K562 (cell line): ENCODE results near the gene C12orf75. TPM values are rescaled to one million over a fixed set of nuclear protein-coding genes. Genes with fewer than 3 reads are reported as not detected.
A peak's percentile ranks its signal among the peaks of the same experiment; 100 is the strongest.

Source experiments
- ATF1 ChIP-seq, 2 experiments: fragments of 450-650 bp in 1 of 2; IDR thresholded peaks; 2 replicates each; pipeline ENCODE4 v1.6.1; 2016; ENCODE audit warnings: missing compliant biosample characterization in 1 of 2, missing genetic modification characterization in 1 of 2
- BDP1 ChIP-seq: IDR thresholded peaks from 3 replicates; pipeline ENCODE4 v1.6.1; 2011; ENCODE audit not compliant: insufficient read length, insufficient read depth
- BRD9 ChIP-seq: fragments of 450-650 bp; IDR thresholded peaks from 2 replicates; pipeline ENCODE4 v1.6.1; 2018; ENCODE audit warnings: low read depth; ENCODE audit not compliant: partially characterized antibody
- CBX8 ChIP-seq: fragments of 200-600 bp; sonication (generic); IDR thresholded peaks from 2 replicates; pipeline ENCODE4 v1.6.1; 2012; ENCODE audit warnings: borderline replicate concordance, mixed run types, low read depth, mild to moderate bottlenecking, moderate library complexity, mixed read lengths, low read length, control low read depth, inconsistent platforms; ENCODE audit not compliant: poor library complexity, severe bottlenecking; ENCODE audit errors: extremely low read depth
- CREB3 ChIP-seq: fragments of 450-650 bp; conservative IDR thresholded peaks from 2 replicates; pipeline ENCODE4 v1.6.1; 2016; ENCODE audit warnings: missing genetic modification characterization, low read depth, mild to moderate bottlenecking, missing compliant biosample characterization, moderate library complexity
- CSDE1 ChIP-seq, 2 experiments: fragments of 450-650 bp; IDR thresholded peaks; 2 replicates each; pipeline ENCODE4 v1.6.1; 2016; ENCODE audit warnings: mild to moderate bottlenecking in 1 of 2
- DEAF1 ChIP-seq: fragments of 450-650 bp; formaldehyde crosslinking; IDR thresholded peaks from 2 replicates; pipeline ENCODE4 v1.4.0; 2020; ENCODE audit warnings: mild to moderate bottlenecking, moderate library complexity
- E2F5 ChIP-seq: sonication (generic); formaldehyde crosslinking; IDR thresholded peaks from 2 replicates; pipeline ENCODE4 v1.8.0; 2022; ENCODE audit warnings: mild to moderate bottlenecking, missing genetic modification reagents
- ETS2 ChIP-seq: IDR thresholded peaks from 2 replicates; pipeline ENCODE4 v1.6.1; 2016; ENCODE audit warnings: borderline replicate concordance, missing genetic modification characterization, mild to moderate bottlenecking, moderate library complexity, missing compliant biosample characterization; ENCODE audit not compliant: poor library complexity, severe bottlenecking
- NFIX ChIP-seq: fragments of 250-450 bp; sonication (Bioruptor Pico); IDR thresholded peaks from 2 replicates; pipeline ENCODE4 v1.4.0; 2020; ENCODE audit warnings: low read depth, mild to moderate bottlenecking, moderate library complexity
- NR2F6 ChIP-seq: fragments of 450-650 bp; formaldehyde crosslinking; IDR thresholded peaks from 2 replicates; pipeline ENCODE4 v1.4.0; 2020; ENCODE audit warnings: mild to moderate bottlenecking
- PHF21A ChIP-seq: fragments of 450-650 bp; IDR thresholded peaks from 2 replicates; pipeline ENCODE4 v1.6.1; 2017; ENCODE audit warnings: low read depth, borderline replicate concordance
- POLR2A ChIP-seq: fragments of 450-650 bp; conservative IDR thresholded peaks from 2 replicates; pipeline ENCODE4 v1.6.1; 2016
- PREB ChIP-seq: sonication (generic); formaldehyde crosslinking; IDR thresholded peaks from 2 replicates; pipeline ENCODE4 v1.8.1; 2023; ENCODE audit warnings: mild to moderate bottlenecking, missing genetic modification reagents
- RFX5 ChIP-seq: IDR thresholded peaks from 2 replicates; pipeline ENCODE4 v1.6.1; 2011; ENCODE audit warnings: low read depth, mild to moderate bottlenecking, improper control_type of control experiment, low read length
- RHOXF2B ChIP-seq: fragments of 250-450 bp; sonication (Bioruptor Pico); conservative IDR thresholded peaks from 2 replicates; pipeline ENCODE4 v1.5.1; 2021
- STAG1 ChIP-seq: sonication (generic); formaldehyde crosslinking; IDR thresholded peaks from 2 replicates; pipeline ENCODE4 v1.5.0; 2020; ENCODE audit warnings: missing genetic modification reagents, borderline replicate concordance
- ZKSCAN8 ChIP-seq: fragments of 200-800 bp; sonication (Bioruptor generic); IDR thresholded peaks from 2 replicates; pipeline ENCODE4 v1.6.1; 2016; ENCODE audit warnings: missing genetic modification characterization, missing compliant biosample characterization
- ZNF3 ChIP-seq: fragments of 250-450 bp; sonication (Bioruptor Pico); IDR thresholded peaks from 2 replicates; pipeline ENCODE4 v1.5.0; 2021; ENCODE audit warnings: mild to moderate bottlenecking, moderate library complexity
- ZNF384 ChIP-seq: IDR thresholded peaks from 2 replicates; pipeline ENCODE4 v1.6.1; 2012; ENCODE audit warnings: low read depth, low read length, improper control_type of control experiment
- ZNF395 ChIP-seq: fragments of 200-800 bp; sonication (Bioruptor generic); IDR thresholded peaks from 2 replicates; pipeline ENCODE4 v1.6.1; 2017; ENCODE audit warnings: missing genetic modification characterization, missing compliant biosample characterization
- polyA plus RNA-seq, 8 experiments: library from polyadenylated mRNA; depleted of rRNA in 4 of 8; stranded (reverse) in 5 of 8; unstranded in 3 of 8; fragments of >200 nt; fragmentation: Nextera tagmentation in 2 of 8; fragmentation: Illumina TruSeq in 1 of 8; extraction: Ambion mirVana in 2 of 8; extraction: Trizol in 1 of 8; gene quantifications; 2 replicates each; pipeline versions ENCODE4 v1.2.1 to v1.2.3, GENCODE V29; 2011 to 2014; ENCODE audit warnings: inconsistent platforms in 1 of 8, missing spikeins in 1 of 8
- total RNA-seq, 7 experiments: library from RNA; depleted of rRNA in 6 of 7; stranded (reverse); fragments of >200 nt in 6 of 7; fragmentation: Illumina TruSeq in 2 of 7; extraction: Trizol in 2 of 7; gene quantifications; 2 replicates each; pipeline versions ENCODE4 v1.2.1 to v1.2.3, GENCODE V29; 2011 to 2021; ENCODE audit warnings: low replicate concordance in 1 of 7

The C12orf75 gene
- total and polyA plus RNA-seq, 9 of the 15 experiments (the other 6 are each of a cell fraction or from before 2014, with no cell fraction given) = 0.06 to 0.82 (median 0.26) TPM; not detected in 3

GRCh38 chr12:105382771-105383622, 52.5 kb downstream of the C12orf75 start (continued):
- TF ChIP-seq E2F5 (no peak), PREB (no peak), ZNF384 (peak; percentile 86), CSDE1 (IDR thresholded peaks at IDR 0.05) (no peak), RHOXF2B (CRISPR knock-in tag) (no peak), DEAF1 (CRISPR knock-in tag) (peak; percentile 81), RFX5 (no peak), ATF1 (CRISPR knock-in tag; IDR thresholded peaks at IDR 0.05) (no peak), ATF1 (tag; IDR thresholded peaks at IDR 0.05) (0 out of 2 replicates have a peak, but pooled peaks have one; percentile 19), CBX8 (no peak), NR2F6 (no peak), ETS2 (tag) (no peak), BRD9 (no peak), NFIX (no peak), ZNF395 (CRISPR knock-in tag) (no peak), BDP1 (no peak), PHF21A (no peak), CREB3 (tag) (no peak), STAG1 (CRISPR knock-in tag) (peak; percentile 10; the same call in 1 of the 2 replicates), ZNF3 (CRISPR knock-in tag) (no peak), POLR2A (no peak), ZKSCAN8 (CRISPR knock-in tag) (no peak)
